ENCODE measurements around the gene SIAH1. TPM values are rescaled to one million over a fixed set of nuclear protein-coding genes. Genes with fewer than 3 reads are reported as not detected.

Gene SIAH1
- total and polyA plus RNA-seq, 9 of the 15 experiments (the other 6 are each of a cell fraction or from before 2014, with no cell fraction given) = 4.1 to 14.3 (median 12.5) TPM

DNA sequence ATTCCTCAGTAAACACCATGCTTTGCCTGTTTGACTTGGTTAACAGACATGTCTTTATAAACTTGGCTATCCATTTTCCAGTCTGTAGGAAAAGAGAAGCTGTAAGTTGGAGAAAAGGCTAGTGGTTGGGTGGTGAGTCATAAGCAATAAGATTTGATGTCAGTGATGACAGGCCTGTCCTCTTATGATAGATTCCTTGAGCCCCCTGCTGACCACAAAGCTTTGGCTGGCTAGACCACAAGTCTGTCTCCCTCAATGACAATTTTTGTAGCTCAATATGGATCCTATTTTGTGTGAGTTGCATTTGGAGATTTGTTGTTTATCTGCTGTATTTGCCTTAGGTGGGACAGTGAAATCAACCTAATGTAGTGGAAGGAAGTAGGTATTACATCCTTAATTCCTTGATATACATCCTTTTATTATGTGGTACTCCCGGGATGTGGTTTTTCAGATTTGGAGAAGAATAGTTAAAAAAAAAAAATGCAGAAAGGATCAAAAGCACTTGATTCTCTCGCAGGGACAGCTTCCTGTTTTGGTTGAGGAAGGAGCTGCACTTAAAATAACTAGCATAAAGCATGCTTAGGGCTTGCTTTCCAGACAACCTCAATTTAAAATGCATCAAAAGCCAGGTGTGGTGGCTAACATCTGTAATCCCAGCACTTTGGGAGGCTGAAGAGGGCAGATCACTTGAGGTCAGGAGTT, 67.4 kb downstream of the SIAH1 start (continued):
- TF ChIP-seq, protein P1, sequence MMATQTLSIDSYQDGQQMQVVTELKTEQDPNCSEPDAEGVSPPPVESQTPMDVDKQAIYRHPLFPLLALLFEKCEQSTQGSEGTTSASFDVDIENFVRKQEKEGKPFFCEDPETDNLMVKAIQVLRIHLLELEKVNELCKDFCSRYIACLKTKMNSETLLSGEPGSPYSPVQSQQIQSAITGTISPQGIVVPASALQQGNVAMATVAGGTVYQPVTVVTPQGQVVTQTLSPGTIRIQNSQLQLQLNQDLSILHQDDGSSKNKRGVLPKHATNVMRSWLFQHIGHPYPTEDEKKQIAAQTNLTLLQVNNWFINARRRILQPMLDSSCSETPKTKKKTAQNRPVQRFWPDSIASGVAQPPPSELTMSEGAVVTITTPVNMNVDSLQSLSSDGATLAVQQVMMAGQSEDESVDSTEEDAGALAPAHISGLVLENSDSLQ (IDR thresholded peaks at IDR 0.05) = peak; percentile 58
- TF ChIP-seq ZBTB1 (CRISPR knock-in tag; IDR thresholded peaks at IDR 0.05; ENCODE audit: borderline replicate concordance, low read depth) = no peak
- TF ChIP-seq RBM14 (IDR thresholded peaks at IDR 0.05; ENCODE audit: borderline replicate concordance, insufficient read depth, low read depth, low read length) = no peak
- TF ChIP-seq, protein P2, sequence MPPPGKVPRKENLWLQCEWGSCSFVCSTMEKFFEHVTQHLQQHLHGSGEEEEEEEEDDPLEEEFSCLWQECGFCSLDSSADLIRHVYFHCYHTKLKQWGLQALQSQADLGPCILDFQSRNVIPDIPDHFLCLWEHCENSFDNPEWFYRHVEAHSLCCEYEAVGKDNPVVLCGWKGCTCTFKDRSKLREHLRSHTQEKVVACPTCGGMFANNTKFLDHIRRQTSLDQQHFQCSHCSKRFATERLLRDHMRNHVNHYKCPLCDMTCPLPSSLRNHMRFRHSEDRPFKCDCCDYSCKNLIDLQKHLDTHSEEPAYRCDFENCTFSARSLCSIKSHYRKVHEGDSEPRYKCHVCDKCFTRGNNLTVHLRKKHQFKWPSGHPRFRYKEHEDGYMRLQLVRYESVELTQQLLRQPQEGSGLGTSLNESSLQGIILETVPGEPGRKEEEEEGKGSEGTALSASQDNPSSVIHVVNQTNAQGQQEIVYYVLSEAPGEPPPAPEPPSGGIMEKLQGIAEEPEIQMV (tag; conservative IDR thresholded peaks at IDR 0.05; ENCODE audit: low read depth) = no peak
- peak in 1 of 2 experiments; percentile 66; a peak in 2 of 4 replicates for TF ChIP-seq RAD21 (CRISPR knock-in tag; conservative IDR thresholded peaks at IDR 0.05 in 1 of 2, IDR thresholded peaks at IDR 0.05 in 1 of 2)
- TF ChIP-seq RCOR1 (IDR thresholded peaks at IDR 0.05; ENCODE audit: borderline replicate concordance in 1 of 2, low read depth in 2 of 2, low read length in 2 of 2) = peak in 1 of 2 experiments; percentile 69; a peak in 2 of 4 replicates
- no peak for TF ChIP-seq ZNF695 (CRISPR knock-in tag; IDR thresholded peaks at IDR 0.05)
- TF ChIP-seq, protein P3, sequence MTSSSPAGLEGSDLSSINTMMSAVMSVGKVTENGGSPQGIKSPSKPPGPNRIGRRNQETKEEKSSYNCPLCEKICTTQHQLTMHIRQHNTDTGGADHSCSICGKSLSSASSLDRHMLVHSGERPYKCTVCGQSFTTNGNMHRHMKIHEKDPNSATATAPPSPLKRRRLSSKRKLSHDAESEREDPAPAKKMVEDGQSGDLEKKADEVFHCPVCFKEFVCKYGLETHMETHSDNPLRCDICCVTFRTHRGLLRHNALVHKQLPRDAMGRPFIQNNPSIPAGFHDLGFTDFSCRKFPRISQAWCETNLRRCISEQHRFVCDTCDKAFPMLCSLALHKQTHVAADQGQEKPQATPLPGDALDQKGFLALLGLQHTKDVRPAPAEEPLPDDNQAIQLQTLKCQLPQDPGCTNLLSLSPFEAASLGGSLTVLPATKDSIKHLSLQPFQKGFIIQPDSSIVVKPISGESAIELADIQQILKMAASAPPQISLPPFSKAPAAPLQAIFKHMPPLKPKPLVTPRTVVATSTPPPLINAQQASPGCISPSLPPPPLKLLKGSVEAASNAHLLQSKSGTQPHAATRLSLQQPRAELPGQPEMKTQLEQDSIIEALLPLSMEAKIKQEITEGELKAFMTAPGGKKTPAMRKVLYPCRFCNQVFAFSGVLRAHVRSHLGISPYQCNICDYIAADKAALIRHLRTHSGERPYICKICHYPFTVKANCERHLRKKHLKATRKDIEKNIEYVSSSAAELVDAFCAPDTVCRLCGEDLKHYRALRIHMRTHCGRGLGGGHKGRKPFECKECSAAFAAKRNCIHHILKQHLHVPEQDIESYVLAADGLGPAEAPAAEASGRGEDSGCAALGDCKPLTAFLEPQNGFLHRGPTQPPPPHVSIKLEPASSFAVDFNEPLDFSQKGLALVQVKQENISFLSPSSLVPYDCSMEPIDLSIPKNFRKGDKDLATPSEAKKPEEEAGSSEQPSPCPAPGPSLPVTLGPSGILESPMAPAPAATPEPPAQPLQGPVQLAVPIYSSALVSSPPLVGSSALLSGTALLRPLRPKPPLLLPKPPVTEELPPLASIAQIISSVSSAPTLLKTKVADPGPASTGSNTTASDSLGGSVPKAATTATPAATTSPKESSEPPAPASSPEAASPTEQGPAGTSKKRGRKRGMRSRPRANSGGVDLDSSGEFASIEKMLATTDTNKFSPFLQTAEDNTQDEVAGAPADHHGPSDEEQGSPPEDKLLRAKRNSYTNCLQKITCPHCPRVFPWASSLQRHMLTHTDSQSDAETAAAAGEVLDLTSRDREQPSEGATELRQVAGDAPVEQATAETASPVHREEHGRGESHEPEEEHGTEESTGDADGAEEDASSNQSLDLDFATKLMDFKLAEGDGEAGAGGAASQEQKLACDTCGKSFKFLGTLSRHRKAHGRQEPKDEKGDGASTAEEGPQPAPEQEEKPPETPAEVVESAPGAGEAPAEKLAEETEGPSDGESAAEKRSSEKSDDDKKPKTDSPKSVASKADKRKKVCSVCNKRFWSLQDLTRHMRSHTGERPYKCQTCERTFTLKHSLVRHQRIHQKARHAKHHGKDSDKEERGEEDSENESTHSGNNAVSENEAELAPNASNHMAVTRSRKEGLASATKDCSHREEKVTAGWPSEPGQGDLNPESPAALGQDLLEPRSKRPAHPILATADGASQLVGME (CRISPR knock-in tag; IDR thresholded peaks at IDR 0.05) = no peak
- TF ChIP-seq NR1H2 (CRISPR knock-in tag; IDR thresholded peaks at IDR 0.05) = no peak
- TF ChIP-seq RBM25 (IDR thresholded peaks at IDR 0.05; ENCODE audit: low read depth, low read length, severe bottlenecking) = no peak
- TF ChIP-seq MBD2 (IDR thresholded peaks at IDR 0.05; ENCODE audit: borderline replicate concordance, low read depth) = no peak
- no peak for TF ChIP-seq BRCA1 (IDR thresholded peaks at IDR 0.05)
- no peak for TF ChIP-seq BRCA1 (CRISPR knock-in tag; IDR thresholded peaks at IDR 0.05)

Data from K562 (cell line).